ENCODE results near the gene QSOX2. TPM values are rescaled to one million over a fixed set of nuclear protein-coding genes. Genes with fewer than 3 reads are reported as not detected.

Gene QSOX2
- total and polyA plus RNA-seq, 8 donors, result 1.5 to 33.5 (median 5.4) TPM

- intact Hi-C loops (cut with DNase I; ENCODE audit: low total_unique reads), result no loop called here
- TF ChIP-seq POLR2A (IDR thresholded peaks at IDR 0.05) (no peak), EP300 (IDR thresholded peaks at IDR 0.05) (no peak), CTCF (IDR thresholded peaks at IDR 0.05) (no peak), POLR2AphosphoS5 (IDR thresholded peaks at IDR 0.05) (no peak)
- Histone ChIP-seq H3K27ac (no peak overlapping the region), H3K36me3 (peaks cover 0 to 26% (median 22%) of the 10 kb centered on the region in 4 donors), H3K4me1 (peaks cover 0 to 5% (median 0%) of the 10 kb centered on the region in 4 donors), H3K9me3 (no peaks in the 10 kb centered on the region), H3K4me3 (no peak overlapping the region), H3K27me3 (no peaks in the 10 kb centered on the region)
- 85 to 92% (median 87%) methylated on average over 33 of the region's 33 CpGs for WGBS, 5 donors
- DNase-seq, result no peak
Observed at GRCh38 chr9:136229096-136230065, 16.2 kb downstream of the QSOX2 start.

- Histone ChIP-seq H3K36me3 (peaks cover 3 to 36% (median 30%) of the 10 kb centered on the region in 4 donors), H3K27ac (no peak overlapping the region), H3K9me3 (no peaks in the 10 kb centered on the region), H3K27me3 (no peaks in the 10 kb centered on the region), H3K4me1 (peaks cover 0 to 4% (median 0%) of the 10 kb centered on the region in 4 donors), H3K4me3 (no peak overlapping the region)
- intact Hi-C loops (cut with DNase I; ENCODE audit: low total_unique reads), result no loop called here
- no peak for TF ChIP-seq CTCF (IDR thresholded peaks at IDR 0.05)
- no peak for TF ChIP-seq POLR2AphosphoS5 (IDR thresholded peaks at IDR 0.05)
- no peak for TF ChIP-seq POLR2A (IDR thresholded peaks at IDR 0.05)
- TF ChIP-seq EP300 (IDR thresholded peaks at IDR 0.05), result no peak
- WGBS, 5 donors, result 77 to 82% (median 79%) methylated on average over 17 to 18 of the region's 18 CpGs
- DNase-seq, result no peak
Observed at GRCh38 chr9:136228107-136228875, 17.3 kb downstream of the QSOX2 start.

- 90 to 93% (median 90%) methylated on average over 30 of the region's 30 CpGs for WGBS, 5 donors
- no peaks in the 10 kb centered on the region for H3K27me3 ChIP-seq
- intact Hi-C loops (cut with DNase I; ENCODE audit: low total_unique reads), result no loop called here
- H3K4me3 ChIP-seq, result no peak overlapping the region
- no peaks in the 10 kb centered on the region for H3K9me3 ChIP-seq
- no peak overlapping the region for H3K27ac ChIP-seq
- H3K36me3 ChIP-seq, result peaks cover 3 to 50% (median 42%) of the 10 kb centered on the region in 4 donors
- no peak for TF ChIP-seq CTCF (IDR thresholded peaks at IDR 0.05)
- no peak for TF ChIP-seq POLR2A (IDR thresholded peaks at IDR 0.05)
- no peak for TF ChIP-seq EP300 (IDR thresholded peaks at IDR 0.05)
- TF ChIP-seq POLR2AphosphoS5 (IDR thresholded peaks at IDR 0.05), result no peak
- H3K4me1 ChIP-seq, result no peaks in the 10 kb centered on the region
- DNase-seq, result no peak
Observed at GRCh38 chr9:136226680-136227407, 18.8 kb downstream of the QSOX2 start.

All from stomach (tissue), 9 donors.